Loucy (cell line): ENCODE results near the gene HMGCS1.

Source experiments
- EZH2phosphoT487 ChIP-seq: fragments of 200-600 bp; IDR thresholded peaks from 2 replicates; pipeline ENCODE4 v1.6.1; 2018; ENCODE audit warnings: antibody characterized with exemption, mild to moderate bottlenecking, moderate library complexity, borderline replicate concordance
- TF ChIP-seq, protein P1 (sequence below): fragments of 200-600 bp; sonication (generic); conservative IDR thresholded peaks from 2 replicates; pipeline ENCODE4 v1.5.1; 2014; ENCODE audit warnings: mild to moderate bottlenecking, antibody characterized with exemption, low read length

- TF ChIP-seq, protein P1, sequence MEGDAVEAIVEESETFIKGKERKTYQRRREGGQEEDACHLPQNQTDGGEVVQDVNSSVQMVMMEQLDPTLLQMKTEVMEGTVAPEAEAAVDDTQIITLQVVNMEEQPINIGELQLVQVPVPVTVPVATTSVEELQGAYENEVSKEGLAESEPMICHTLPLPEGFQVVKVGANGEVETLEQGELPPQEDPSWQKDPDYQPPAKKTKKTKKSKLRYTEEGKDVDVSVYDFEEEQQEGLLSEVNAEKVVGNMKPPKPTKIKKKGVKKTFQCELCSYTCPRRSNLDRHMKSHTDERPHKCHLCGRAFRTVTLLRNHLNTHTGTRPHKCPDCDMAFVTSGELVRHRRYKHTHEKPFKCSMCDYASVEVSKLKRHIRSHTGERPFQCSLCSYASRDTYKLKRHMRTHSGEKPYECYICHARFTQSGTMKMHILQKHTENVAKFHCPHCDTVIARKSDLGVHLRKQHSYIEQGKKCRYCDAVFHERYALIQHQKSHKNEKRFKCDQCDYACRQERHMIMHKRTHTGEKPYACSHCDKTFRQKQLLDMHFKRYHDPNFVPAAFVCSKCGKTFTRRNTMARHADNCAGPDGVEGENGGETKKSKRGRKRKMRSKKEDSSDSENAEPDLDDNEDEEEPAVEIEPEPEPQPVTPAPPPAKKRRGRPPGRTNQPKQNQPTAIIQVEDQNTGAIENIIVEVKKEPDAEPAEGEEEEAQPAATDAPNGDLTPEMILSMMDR: no peak
- no peak for TF ChIP-seq EZH2phosphoT487
These were observed 1.0 kb downstream of the HMGCS1 start for GRCh38 chr5:43312076-43312661.
